ENCODE measurements around the gene RAPGEF4.

DNA sequence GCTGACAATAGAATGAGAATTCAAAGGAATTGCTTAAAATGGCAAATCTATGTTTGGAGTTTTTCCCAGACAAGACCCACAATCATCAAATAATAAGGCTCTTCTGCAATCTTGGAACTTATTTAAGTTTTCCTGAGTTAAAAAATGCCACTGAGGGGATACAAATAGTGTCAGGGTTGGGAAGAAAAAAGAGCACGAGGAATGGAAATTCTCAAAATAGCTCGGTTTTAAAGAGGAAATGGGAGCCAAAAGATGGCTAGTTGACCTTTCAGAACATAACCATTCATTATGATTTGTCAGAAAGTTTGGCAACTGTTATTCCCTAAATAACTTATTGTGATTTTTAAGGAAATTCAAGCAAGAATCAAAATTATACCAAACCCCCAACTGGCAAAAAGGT is 127.7 kb downstream of the RAPGEF4 start:
- TF ChIP-seq, protein P1, sequence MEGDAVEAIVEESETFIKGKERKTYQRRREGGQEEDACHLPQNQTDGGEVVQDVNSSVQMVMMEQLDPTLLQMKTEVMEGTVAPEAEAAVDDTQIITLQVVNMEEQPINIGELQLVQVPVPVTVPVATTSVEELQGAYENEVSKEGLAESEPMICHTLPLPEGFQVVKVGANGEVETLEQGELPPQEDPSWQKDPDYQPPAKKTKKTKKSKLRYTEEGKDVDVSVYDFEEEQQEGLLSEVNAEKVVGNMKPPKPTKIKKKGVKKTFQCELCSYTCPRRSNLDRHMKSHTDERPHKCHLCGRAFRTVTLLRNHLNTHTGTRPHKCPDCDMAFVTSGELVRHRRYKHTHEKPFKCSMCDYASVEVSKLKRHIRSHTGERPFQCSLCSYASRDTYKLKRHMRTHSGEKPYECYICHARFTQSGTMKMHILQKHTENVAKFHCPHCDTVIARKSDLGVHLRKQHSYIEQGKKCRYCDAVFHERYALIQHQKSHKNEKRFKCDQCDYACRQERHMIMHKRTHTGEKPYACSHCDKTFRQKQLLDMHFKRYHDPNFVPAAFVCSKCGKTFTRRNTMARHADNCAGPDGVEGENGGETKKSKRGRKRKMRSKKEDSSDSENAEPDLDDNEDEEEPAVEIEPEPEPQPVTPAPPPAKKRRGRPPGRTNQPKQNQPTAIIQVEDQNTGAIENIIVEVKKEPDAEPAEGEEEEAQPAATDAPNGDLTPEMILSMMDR (IDR thresholded peaks at IDR 0.05 in 2 of 3, conservative IDR thresholded peaks at IDR 0.05 in 1 of 3; ENCODE audit: borderline replicate concordance in 1 of 3, insufficient read depth in 1 of 3, low read depth in 2 of 3, low read length in 2 of 3) = no peak
- TF ChIP-seq ELF1 (IDR thresholded peaks at IDR 0.05; ENCODE audit: borderline replicate concordance, low read depth) (no peak), YY1 (IDR thresholded peaks at IDR 0.05; ENCODE audit: extremely low read depth, insufficient replicate concordance, low read depth, low read length) (no peak), POLR2A (IDR thresholded peaks at IDR 0.05; ENCODE audit: borderline replicate concordance, extremely low read depth, insufficient read depth, insufficient read length) (no peak), EZH2phosphoT487 (IDR thresholded peaks at IDR 0.05; ENCODE audit: borderline replicate concordance) (no peak), FOSL1 (IDR thresholded peaks at IDR 0.05; ENCODE audit: low read depth) (no peak), CEBPB (IDR thresholded peaks at IDR 0.05; ENCODE audit: low read depth) (no peak)
- TF ChIP-seq, protein P2, sequence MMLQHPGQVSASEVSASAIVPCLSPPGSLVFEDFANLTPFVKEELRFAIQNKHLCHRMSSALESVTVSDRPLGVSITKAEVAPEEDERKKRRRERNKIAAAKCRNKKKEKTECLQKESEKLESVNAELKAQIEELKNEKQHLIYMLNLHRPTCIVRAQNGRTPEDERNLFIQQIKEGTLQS (IDR thresholded peaks at IDR 0.05) = no peak
